ENCODE data around the gene TMA7. TPM values are rescaled to one million over a fixed set of nuclear protein-coding genes. Genes with fewer than 3 reads are reported as not detected.

TMA7 gene
- total and polyA plus RNA-seq, 2 of the 13 experiments (the other 11 are each of a cell fraction or from before 2014, with no cell fraction given) = 100 to 486 TPM

- TF ChIP-seq ZHX2 (IDR thresholded peaks at IDR 0.05; ENCODE audit: low read depth) (no peak), ZHX2 (CRISPR knock-in tag; IDR thresholded peaks at IDR 0.05; ENCODE audit: borderline replicate concordance) (no peak), KDM5B (CRISPR knock-in tag; IDR thresholded peaks at IDR 0.05; ENCODE audit: borderline replicate concordance) (0 out of 2 replicates have a peak, but pooled peaks have one; percentile 39), CBX2 (IDR thresholded peaks at IDR 0.05; ENCODE audit: low read depth, low read length) (no peak), CBX2 (CRISPR knock-in tag; IDR thresholded peaks at IDR 0.05; ENCODE audit: low read depth) (no peak), ZNF75D (CRISPR knock-in tag; IDR thresholded peaks at IDR 0.05; ENCODE audit: borderline replicate concordance) (no peak), IRF9 (CRISPR knock-in tag; IDR thresholded peaks at IDR 0.05; ENCODE audit: borderline replicate concordance) (no peak), PTBP1 (IDR thresholded peaks at IDR 0.05; ENCODE audit: low read depth, low read length, poor library complexity, severe bottlenecking) (no peak), ATF6 (CRISPR knock-in tag; conservative IDR thresholded peaks at IDR 0.05) (no peak), ZNF598 (CRISPR knock-in tag; IDR thresholded peaks at IDR 0.05; ENCODE audit: borderline replicate concordance) (no peak), CEBPG (CRISPR knock-in tag; IDR thresholded peaks at IDR 0.05) (peak; percentile 21; the same call in 1 of the 2 replicates), NR2F2 (IDR thresholded peaks at IDR 0.05; ENCODE audit: borderline replicate concordance, low read depth) (no peak)
- TF ChIP-seq, protein P1, sequence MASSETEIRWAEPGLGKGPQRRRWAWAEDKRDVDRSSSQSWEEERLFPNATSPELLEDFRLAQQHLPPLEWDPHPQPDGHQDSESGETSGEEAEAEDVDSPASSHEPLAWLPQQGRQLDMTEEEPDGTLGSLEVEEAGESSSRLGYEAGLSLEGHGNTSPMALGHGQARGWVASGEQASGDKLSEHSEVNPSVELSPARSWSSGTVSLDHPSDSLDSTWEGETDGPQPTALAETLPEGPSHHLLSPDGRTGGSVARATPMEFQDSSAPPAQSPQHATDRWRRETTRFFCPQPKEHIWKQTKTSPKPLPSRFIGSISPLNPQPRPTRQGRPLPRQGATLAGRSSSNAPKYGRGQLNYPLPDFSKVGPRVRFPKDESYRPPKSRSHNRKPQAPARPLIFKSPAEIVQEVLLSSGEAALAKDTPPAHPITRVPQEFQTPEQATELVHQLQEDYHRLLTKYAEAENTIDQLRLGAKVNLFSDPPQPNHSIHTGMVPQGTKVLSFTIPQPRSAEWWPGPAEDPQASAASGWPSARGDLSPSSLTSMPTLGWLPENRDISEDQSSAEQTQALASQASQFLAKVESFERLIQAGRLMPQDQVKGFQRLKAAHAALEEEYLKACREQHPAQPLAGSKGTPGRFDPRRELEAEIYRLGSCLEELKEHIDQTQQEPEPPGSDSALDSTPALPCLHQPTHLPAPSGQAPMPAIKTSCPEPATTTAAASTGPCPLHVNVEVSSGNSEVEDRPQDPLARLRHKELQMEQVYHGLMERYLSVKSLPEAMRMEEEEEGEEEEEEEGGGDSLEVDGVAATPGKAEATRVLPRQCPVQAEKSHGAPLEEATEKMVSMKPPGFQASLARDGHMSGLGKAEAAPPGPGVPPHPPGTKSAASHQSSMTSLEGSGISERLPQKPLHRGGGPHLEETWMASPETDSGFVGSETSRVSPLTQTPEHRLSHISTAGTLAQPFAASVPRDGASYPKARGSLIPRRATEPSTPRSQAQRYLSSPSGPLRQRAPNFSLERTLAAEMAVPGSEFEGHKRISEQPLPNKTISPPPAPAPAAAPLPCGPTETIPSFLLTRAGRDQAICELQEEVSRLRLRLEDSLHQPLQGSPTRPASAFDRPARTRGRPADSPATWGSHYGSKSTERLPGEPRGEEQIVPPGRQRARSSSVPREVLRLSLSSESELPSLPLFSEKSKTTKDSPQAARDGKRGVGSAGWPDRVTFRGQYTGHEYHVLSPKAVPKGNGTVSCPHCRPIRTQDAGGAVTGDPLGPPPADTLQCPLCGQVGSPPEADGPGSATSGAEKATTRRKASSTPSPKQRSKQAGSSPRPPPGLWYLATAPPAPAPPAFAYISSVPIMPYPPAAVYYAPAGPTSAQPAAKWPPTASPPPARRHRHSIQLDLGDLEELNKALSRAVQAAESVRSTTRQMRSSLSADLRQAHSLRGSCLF (CRISPR knock-in tag; IDR thresholded peaks at IDR 0.05; ENCODE audit: borderline replicate concordance) = no peak
These were observed 13.0 kb upstream of the TMA7 start (continued) for GRCh38 chr3:48426944-48427629.
